B cell (primary cell): Measurements from ENCODE around the gene MPZL1. TPM values are rescaled to one million over a fixed set of nuclear protein-coding genes. Genes with fewer than 3 reads are reported as not detected.

ENCODE experiments used
- ATAC-seq: fragments of 200-7000 bp; cut with Tn5 transposase; one replicate; pipeline ENCODE4 v1.10.0; 2021; ENCODE audit warnings: low read depth, mild to moderate bottlenecking, moderate number of reproducible peaks, moderate library complexity
- CTCF ChIA-PET: fragments of 350-600 bp; sonication (Branson Sonifier 250); formaldehyde crosslinking; loops from one replicate; lab custom pipeline; 2021; ENCODE audit warnings: antibody characterized with exemption, inconsistent platforms; lab: Charles Lee
- POLR2A ChIA-PET: fragments of 350-600 bp; sonication (Branson Sonifier 250); formaldehyde crosslinking; loops from one replicate; lab custom pipeline; 2021; ENCODE audit warnings: antibody characterized with exemption; lab: Charles Lee
- DNase-seq: peaks from one replicate; pipeline ENCODE4 v3.0.0; 2013
- H2AFZ ChIP-seq: 2 replicates; pipeline ENCODE4 v1.6.1; 2012; ENCODE audit warnings: mild to moderate bottlenecking, low read depth, low read length; ENCODE audit not compliant: insufficient read depth, poor library complexity, severe bottlenecking
- H3K27ac ChIP-seq, 2 donors: 1 replicate in 1 of 2; 2 replicates in 1 of 2; pipeline ENCODE4 v1.5.1; 2012 to 2013; ENCODE audit warnings: low read length in 2 of 2, mild to moderate bottlenecking in 2 of 2, moderate library complexity in 1 of 2
- H3K27me3 ChIP-seq, 4 experiments: fragments of 200-600 bp in 1 of 4; sonication (generic) in 1 of 4; replicated peaks in 1 of 4; 1 replicate in 2 of 4; 2 replicates in 2 of 4; pipeline versions ENCODE4 v1.6.1 to v1.7.0; 2013 to 2016; ENCODE audit warnings: low read length in 3 of 4, mild to moderate bottlenecking in 2 of 4, mixed read lengths in 1 of 4, moderate library complexity in 1 of 4; ENCODE audit not compliant: insufficient read depth in 4 of 4, control insufficient read depth in 3 of 4; ENCODE audit errors: control extremely low read depth in 1 of 4
- H3K36me3 ChIP-seq, 2 experiments: replicated peaks in 1 of 2; 1 replicate in 1 of 2; 2 replicates in 1 of 2; pipeline versions ENCODE4 v1.6.1 to v1.7.1; 2013; ENCODE audit warnings: low read length in 1 of 2; ENCODE audit not compliant: insufficient read depth in 2 of 2, control insufficient read depth in 1 of 2; ENCODE audit errors: control extremely low read depth in 1 of 2, extremely low read depth in 1 of 2
- H3K4me1 ChIP-seq, 2 donors: fragments of 200-600 bp in 1 of 2; sonication (generic) in 1 of 2; 1 replicate in 1 of 2; 2 replicates in 1 of 2; pipeline versions ENCODE4 v1.5.1 to v1.6.1; 2013 to 2017; ENCODE audit warnings: low read length in 2 of 2; ENCODE audit not compliant: control insufficient read depth in 2 of 2, insufficient read depth in 2 of 2
- H3K4me2 ChIP-seq: replicated peaks from 2 replicates; pipeline ENCODE3; 2012; ENCODE audit warnings: mild to moderate bottlenecking, low read depth, low read length; ENCODE audit not compliant: poor library complexity, severe bottlenecking
- H3K4me3 ChIP-seq, 5 experiments: fragments of 200-600 bp in 1 of 5; sonication (generic) in 1 of 5; 1 replicate in 3 of 5; 2 replicates in 2 of 5; pipeline versions ENCODE4 v1.5.1 to v1.7.0; 2011 to 2016; ENCODE audit warnings: low read length in 4 of 5, mild to moderate bottlenecking in 4 of 5, low read depth in 2 of 5, control low read depth in 1 of 5, moderate library complexity in 1 of 5; ENCODE audit not compliant: insufficient read depth in 1 of 5; ENCODE audit errors: control extremely low read depth in 1 of 5, extremely low read depth in 1 of 5
- H3K79me2 ChIP-seq: fragments of 200-600 bp; sonication (generic); one replicate; pipeline ENCODE4 v1.6.0; 2016; ENCODE audit warnings: low read length; ENCODE audit not compliant: control insufficient read depth, insufficient read depth
- H3K9ac ChIP-seq: fragments of 200-600 bp; sonication (generic); 2 replicates; pipeline ENCODE4 v1.6.1; 2017; ENCODE audit warnings: mild to moderate bottlenecking, low read length, moderate library complexity
- H3K9me3 ChIP-seq, 3 donors: one replicate each; pipeline versions ENCODE4 v1.6.1 to v1.7.1; 2013; ENCODE audit warnings: low read length in 2 of 3; ENCODE audit not compliant: control insufficient read depth in 2 of 3, insufficient read depth in 1 of 3; ENCODE audit errors: control extremely low read depth in 1 of 3
- H4K20me1 ChIP-seq: 2 replicates; pipeline ENCODE4 v1.6.0; 2012; ENCODE audit warnings: mild to moderate bottlenecking, low read length; ENCODE audit not compliant: insufficient read depth, control insufficient read depth, poor library complexity, severe bottlenecking
- H3K27ac Mint-ChIP-seq: one replicate; pipeline ENCODE4 v1.8.0; 2021; ENCODE audit warnings: mixed read lengths
- H3K27me3 Mint-ChIP-seq: one replicate; pipeline ENCODE4 v1.8.0; 2021; ENCODE audit warnings: mixed read lengths
- H3K4me1 Mint-ChIP-seq: one replicate; pipeline ENCODE4 v1.8.0; 2021; ENCODE audit warnings: mixed read lengths
- H3K4me3 Mint-ChIP-seq: one replicate; pipeline ENCODE4 v1.8.0; 2021; ENCODE audit warnings: mixed read lengths
- H3K9me3 Mint-ChIP-seq: one replicate; pipeline ENCODE4 v1.8.0; 2022; ENCODE audit warnings: mixed read lengths; ENCODE audit not compliant: insufficient read depth
- EZH2 ChIP-seq: IDR thresholded peaks from 2 replicates; pipeline ENCODE4 v1.6.1; 2012; ENCODE audit warnings: borderline replicate concordance, low read depth, mild to moderate bottlenecking, moderate library complexity, low read length; ENCODE audit not compliant: insufficient read depth, poor library complexity, severe bottlenecking
- WGBS: methylation state at CpG from one replicate; pipeline ENCODE4 v1.1.5; 2013; ENCODE audit warnings: missing lambda C conversion rate; ENCODE audit not compliant: insufficient coverage; 5-methylcytosine and 5-hydroxymethylcytosine counted together
- intact Hi-C: fragments of 100-400 bp; cut with micrococcal nuclease; formaldehyde crosslinking; loops from one replicate; pipeline ENCODE4 v1.10.0; 2022
- polyA plus RNA-seq: library from polyadenylated mRNA; depleted of rRNA; stranded (reverse); fragments of >200 nt; gene quantifications from 2 replicates; pipeline ENCODE4 v1.2.3, GENCODE V29; 2012
- total RNA-seq, 2 donors: library from RNA; stranded (reverse); fragments of 120-200 nt in 1 of 2; gene quantifications; 1 replicate in 1 of 2; 2 replicates in 1 of 2; pipeline versions ENCODE4 v1.2.3 to v1.2.4, GENCODE V29; 2013 to 2022
- TF ChIP-seq, protein P1 (sequence below): fragments of 200-600 bp; IDR thresholded peaks from one replicate; pipeline ENCODE4 v1.8.0; 2022; ENCODE audit warnings: antibody characterized with exemption, mild to moderate bottlenecking

The MPZL1 gene
- total and polyA plus RNA-seq, 2 donors (not counting 1 experiment from before 2014, with no cell fraction given) = 15.4 to 27.7 TPM

DNA sequence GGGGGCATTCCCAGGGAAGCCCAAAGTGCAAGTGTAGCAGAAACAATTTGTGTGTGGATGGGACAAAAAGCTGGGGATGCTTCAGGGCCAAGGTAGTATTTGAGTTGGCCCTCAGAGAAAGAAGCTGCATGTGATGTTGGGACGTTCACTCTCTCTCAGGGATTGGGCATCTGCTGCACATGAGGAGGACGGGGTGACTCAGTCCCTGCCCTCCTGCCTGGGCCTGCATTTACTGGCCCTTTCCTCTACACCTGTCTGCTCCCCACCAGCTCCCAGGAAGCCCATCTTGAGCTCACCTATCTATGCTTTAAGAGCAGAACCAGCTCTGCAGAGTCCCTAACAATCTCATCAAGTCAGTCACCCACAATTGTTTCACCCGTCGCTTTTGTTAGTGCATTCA, 23.5 kb upstream of the MPZL1 start:
- CTCF ChIA-PET = interaction anchor here (0.6 to 2.7 kb wide), 4 partner anchors 10 to 165 kb away, joined by 3 to 13 read pairs (median 8); no protein-coding TSS in a partner anchor
- H3K4me1 ChIP-seq = no peaks in the 10 kb centered on the region
- intact Hi-C loops = no loop called here
- no peak overlapping the region for H3K4me2 ChIP-seq
- POLR2A ChIA-PET = interaction anchor here (1.6 kb wide), 1 partner anchor 18 kb away, joined by 4 read pairs; no protein-coding TSS in a partner anchor
- H3K27me3 Mint-ChIP-seq = no peaks in the 10 kb centered on the region
- no peak overlapping the region for H3K4me3 ChIP-seq
- H3K9ac ChIP-seq = no peak overlapping the region
- no peaks in the 10 kb centered on the region for H3K9me3 ChIP-seq
- H3K27me3 ChIP-seq = no peaks in the 10 kb centered on the region
- peaks cover 92% of the 10 kb centered on the region for H4K20me1 ChIP-seq
- DNase-seq (no peak), ATAC-seq (no peak)
- no peak overlapping the region for H2AFZ ChIP-seq
- TF ChIP-seq, protein P1, sequence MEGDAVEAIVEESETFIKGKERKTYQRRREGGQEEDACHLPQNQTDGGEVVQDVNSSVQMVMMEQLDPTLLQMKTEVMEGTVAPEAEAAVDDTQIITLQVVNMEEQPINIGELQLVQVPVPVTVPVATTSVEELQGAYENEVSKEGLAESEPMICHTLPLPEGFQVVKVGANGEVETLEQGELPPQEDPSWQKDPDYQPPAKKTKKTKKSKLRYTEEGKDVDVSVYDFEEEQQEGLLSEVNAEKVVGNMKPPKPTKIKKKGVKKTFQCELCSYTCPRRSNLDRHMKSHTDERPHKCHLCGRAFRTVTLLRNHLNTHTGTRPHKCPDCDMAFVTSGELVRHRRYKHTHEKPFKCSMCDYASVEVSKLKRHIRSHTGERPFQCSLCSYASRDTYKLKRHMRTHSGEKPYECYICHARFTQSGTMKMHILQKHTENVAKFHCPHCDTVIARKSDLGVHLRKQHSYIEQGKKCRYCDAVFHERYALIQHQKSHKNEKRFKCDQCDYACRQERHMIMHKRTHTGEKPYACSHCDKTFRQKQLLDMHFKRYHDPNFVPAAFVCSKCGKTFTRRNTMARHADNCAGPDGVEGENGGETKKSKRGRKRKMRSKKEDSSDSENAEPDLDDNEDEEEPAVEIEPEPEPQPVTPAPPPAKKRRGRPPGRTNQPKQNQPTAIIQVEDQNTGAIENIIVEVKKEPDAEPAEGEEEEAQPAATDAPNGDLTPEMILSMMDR = no peak
- no peak for TF ChIP-seq EZH2
- 100% methylated on average over 1 of the region's 4 CpGs for WGBS
- H3K4me1 Mint-ChIP-seq = peaks cover 23% of the 10 kb centered on the region
- no peaks in the 10 kb centered on the region for H3K9me3 Mint-ChIP-seq
- peaks cover 19 to 90% of the 10 kb centered on the region in 2 experiments for H3K36me3 ChIP-seq
- H3K4me3 Mint-ChIP-seq = no peak overlapping the region
- H3K27ac ChIP-seq = no peak overlapping the region
- H3K79me2 ChIP-seq = peaks cover 39% of the 10 kb centered on the region
- H3K27ac Mint-ChIP-seq = peak overlapping the region; percentile 67

GRCh38 chr1:167701510-167701909, 20.3 kb upstream of the MPZL1 start:
- Histone ChIP-seq H3K9me3 (no peaks in the 10 kb centered on the region), H3K79me2 (peaks cover 29% of the 10 kb centered on the region), H3K9ac (no peak overlapping the region), H4K20me1 (peaks cover 88% of the 10 kb centered on the region), H3K27ac (peak overlapping the region in 1 of 2 donors; percentile 16), H3K36me3 (peaks cover 28 to 87% of the 10 kb centered on the region in 2 experiments), H3K4me3 (no peak overlapping the region), H3K4me2 (no peak overlapping the region), H3K27me3 (no peaks in the 10 kb centered on the region), H2AFZ (no peak overlapping the region), H3K4me1 (peaks cover 10 to 18% of the 10 kb centered on the region in 2 donors)
- H3K27ac Mint-ChIP-seq = peak overlapping the region; percentile 42
- CTCF ChIA-PET = interaction anchor here (2.0 kb wide), 1 partner anchor 14 kb away, joined by 8 read pairs; no protein-coding TSS in a partner anchor
- intact Hi-C loops = no loop called here
- 83% methylated on average over 1 of the region's 1 CpG for WGBS
- no peaks in the 10 kb centered on the region for H3K27me3 Mint-ChIP-seq
- DNase-seq (no peak), ATAC-seq (no peak)
- no peak overlapping the region for H3K4me3 Mint-ChIP-seq
- no peaks in the 10 kb centered on the region for H3K9me3 Mint-ChIP-seq
- POLR2A ChIA-PET = no interaction called here
- TF ChIP-seq EZH2 = no peak
- TF ChIP-seq, protein P1 = no peak
- peaks cover 51% of the 10 kb centered on the region for H3K4me1 Mint-ChIP-seq
